Measurements from ENCODE around the gene CYP26B1. TPM values are rescaled to one million over a fixed set of nuclear protein-coding genes. Genes with fewer than 3 reads are reported as not detected.

CYP26B1 gene
- total RNA-seq, 1 experiment from 2014 or later = 0.20 TPM

DNA sequence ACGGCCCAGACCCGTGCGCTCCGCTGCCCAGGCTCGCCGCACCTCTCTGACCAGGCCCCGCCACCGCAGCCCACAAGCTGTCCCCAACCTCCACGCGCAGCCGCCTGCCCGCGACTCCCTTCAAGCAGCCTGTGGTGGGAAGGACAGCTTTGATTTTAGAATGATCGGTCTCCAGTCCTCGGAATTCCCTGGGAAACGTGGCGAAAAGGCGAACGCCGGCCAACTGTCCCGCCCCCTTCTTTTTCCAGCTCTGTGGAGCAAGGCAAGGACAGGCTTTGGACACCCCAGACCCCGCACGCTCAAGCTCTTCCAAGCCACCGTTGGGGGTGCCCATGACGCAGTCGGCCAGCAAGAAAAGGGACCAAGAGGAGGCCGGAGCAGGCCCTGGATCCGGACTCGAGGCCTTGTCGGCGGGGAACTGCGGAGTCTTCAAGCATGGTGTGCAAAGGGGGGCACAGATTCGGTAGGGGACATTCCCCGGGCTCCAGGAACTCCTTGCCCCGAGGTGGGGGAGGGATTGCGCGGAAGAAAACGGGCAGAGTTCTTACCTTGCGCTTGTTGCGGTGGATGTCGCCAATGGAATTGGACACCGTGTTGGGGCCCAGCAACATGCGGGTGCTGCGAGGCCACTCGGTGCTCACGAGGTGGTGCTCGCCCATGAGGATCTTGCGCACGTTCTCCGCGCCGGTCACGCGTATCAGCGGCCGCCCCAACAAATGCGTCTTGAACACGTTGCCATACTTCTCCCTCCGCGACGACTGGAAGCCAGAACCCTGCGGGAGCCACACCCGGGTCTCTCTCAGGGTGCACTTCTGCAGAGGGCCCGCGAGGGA, 4.0 kb downstream of the CYP26B1 start:
- Histone ChIP-seq H2AK5ac (ENCODE audit: insufficient read length, low read length) (no peak overlapping the region), H3K23me2 (ENCODE audit: insufficient read length, low read depth, low read length, poor library complexity, severe bottlenecking) (peaks cover 28% of the 10 kb centered on the region), H3K14ac (ENCODE audit: insufficient read depth, low read length) (no peak overlapping the region; the same call in 1 of the 2 replicates), H3K79me1 (ENCODE audit: insufficient read depth, low read depth, low read length, poor library complexity, severe bottlenecking) (no peaks in the 10 kb centered on the region), H2BK12ac (ENCODE audit: insufficient read length, low read depth, low read length) (no peak overlapping the region), H4K20me1 (ENCODE audit: control insufficient read depth, insufficient read depth, insufficient read length) (no peaks in the 10 kb centered on the region), H2BK120ac (ENCODE audit: low read depth, low read length, poor library complexity, severe bottlenecking) (no peak overlapping the region), H3K4ac (ENCODE audit: low read depth, low read length) (no peak overlapping the region), H3K27me3 (ENCODE audit: insufficient read depth, low read length) (peaks cover 65% of the 10 kb centered on the region), H3K23ac (ENCODE audit: insufficient read length, low read depth, low read length) (no peak overlapping the region), H2BK20ac (ENCODE audit: low read depth, low read length, poor library complexity, severe bottlenecking) (no peak overlapping the region), H2BK5ac (ENCODE audit: insufficient read length, low read length) (no peak overlapping the region), H3K79me2 (ENCODE audit: insufficient read depth, low read length) (no peaks in the 10 kb centered on the region), H2BK15ac (ENCODE audit: low read depth, low read length) (no peak overlapping the region), H3K9ac (ENCODE audit: extremely low read depth, insufficient read length, low read length) (no peak overlapping the region), H4K8ac (replicated peaks; ENCODE audit: insufficient read length, low read depth, low read length) (no peak overlapping the region), H3K27ac (ENCODE audit: insufficient read length, low read depth, low read length) (no peak overlapping the region), H3T11ph (ENCODE audit: low read length) (no peak overlapping the region), H2AFZ (ENCODE audit: low read length) (no peak overlapping the region), H4K91ac (ENCODE audit: insufficient read length, low read depth, low read length) (no peak overlapping the region), H3K4me2 (ENCODE audit: insufficient read depth, insufficient read length, low read length) (peak overlapping the region; percentile 8), H3K18ac (ENCODE audit: insufficient read length, low read depth, low read length) (no peak overlapping the region), H4K5ac (ENCODE audit: insufficient read length, low read depth, low read length) (no peak overlapping the region), H3K9me3 (ENCODE audit: control insufficient read depth, low read depth, low read length) (no peaks in the 10 kb centered on the region), H3K4me1 (ENCODE audit: insufficient read depth, low read length) (no peaks in the 10 kb centered on the region; the same call in 1 of the 2 replicates), H3K56ac (ENCODE audit: insufficient read length, low read depth, low read length) (no peak overlapping the region)
- H3K4me1 Mint-ChIP-seq = peaks cover 24 to 44% of the 10 kb centered on the region in 2 experiments
- H3K36me3 Mint-ChIP-seq (ENCODE audit: insufficient read depth in 1 of 3, low read depth in 3 of 3) = no peaks in the 10 kb centered on the region
- TF ChIP-seq, protein P1, sequence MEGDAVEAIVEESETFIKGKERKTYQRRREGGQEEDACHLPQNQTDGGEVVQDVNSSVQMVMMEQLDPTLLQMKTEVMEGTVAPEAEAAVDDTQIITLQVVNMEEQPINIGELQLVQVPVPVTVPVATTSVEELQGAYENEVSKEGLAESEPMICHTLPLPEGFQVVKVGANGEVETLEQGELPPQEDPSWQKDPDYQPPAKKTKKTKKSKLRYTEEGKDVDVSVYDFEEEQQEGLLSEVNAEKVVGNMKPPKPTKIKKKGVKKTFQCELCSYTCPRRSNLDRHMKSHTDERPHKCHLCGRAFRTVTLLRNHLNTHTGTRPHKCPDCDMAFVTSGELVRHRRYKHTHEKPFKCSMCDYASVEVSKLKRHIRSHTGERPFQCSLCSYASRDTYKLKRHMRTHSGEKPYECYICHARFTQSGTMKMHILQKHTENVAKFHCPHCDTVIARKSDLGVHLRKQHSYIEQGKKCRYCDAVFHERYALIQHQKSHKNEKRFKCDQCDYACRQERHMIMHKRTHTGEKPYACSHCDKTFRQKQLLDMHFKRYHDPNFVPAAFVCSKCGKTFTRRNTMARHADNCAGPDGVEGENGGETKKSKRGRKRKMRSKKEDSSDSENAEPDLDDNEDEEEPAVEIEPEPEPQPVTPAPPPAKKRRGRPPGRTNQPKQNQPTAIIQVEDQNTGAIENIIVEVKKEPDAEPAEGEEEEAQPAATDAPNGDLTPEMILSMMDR (conservative IDR thresholded peaks at IDR 0.05) = no peak
- H3K4me3 Mint-ChIP-seq = peak overlapping the region; percentile 36 to 79
- no peak overlapping the region; a peak in 1 of 7 replicates for H3K27ac Mint-ChIP-seq
- H3K27me3 Mint-ChIP-seq (ENCODE audit: low read depth) = peaks cover 96% of the 10 kb centered on the region
- WGBS (ENCODE audit: extremely low coverage, insufficient read length, low lambda C conversion rate) = no CpG with 5 or more reads among the region's 65 CpGs
- peak; percentile 57 for DNase-seq
- peaks cover 0 to 7% of the 10 kb centered on the region in 2 experiments; a peak in 3 of 5 replicates for H3K9me3 Mint-ChIP-seq
